SKM-1 treated with dmso at 0.1 percent for 144 hours (cell line): ENCODE results near the gene ANKRD7.
A peak's percentile ranks its signal among the peaks of the same experiment; 100 is the strongest.

Source experiments
- DNase-seq: peaks from one replicate; lab custom pipeline; 2025; ENCODE audit not compliant: unreplicated experiment; lab: John Stamatoyannopoulos, UW

The ANKRD7 gene

GRCh38 chr7:118224521-118224920, at the start of gene ANKRD7:
Gene ANKRD7, plus strand, starts transcription at chr7:118224704. Its CDS starts 127 bp downstream, at chr7:118224831.
- DNase-seq = no peak

GRCh38 chr7:118175740-118176139, 48.8 kb upstream of the ANKRD7 start:
- no peak for DNase-seq

GRCh38 chr7:118179191-118179590, 45.3 kb upstream of the ANKRD7 start:
- DNase-seq = no peak

- no peak for DNase-seq
Measured at GRCh38 chr7:118182593-118183427, 41.7 kb upstream of the ANKRD7 start.

- peak; percentile 19 for DNase-seq
Measured at GRCh38 chr7:118183428-118183785, 41.1 kb upstream of the ANKRD7 start.

GRCh38 chr7:118183786-118184564, 40.5 kb upstream of the ANKRD7 start, which contains the start of gene LSM8:
Gene LSM8, plus strand, starts transcription at chr7:118184164. Its CDS starts 60 bp downstream, at chr7:118184224.
- peak; percentile 91 for DNase-seq

GRCh38 chr7:118184565-118184940, 40.0 kb upstream of the ANKRD7 start:
- DNase-seq = peak; percentile 19

GRCh38 chr7:118185163-118185860, 39.2 kb upstream of the ANKRD7 start:
- no peak for DNase-seq

- no peak for DNase-seq
Measured at GRCh38 chr7:118186501-118186900, 38.0 kb upstream of the ANKRD7 start.

- no peak for DNase-seq
Measured at GRCh38 chr7:118194571-118194970, 29.9 kb upstream of the ANKRD7 start.

- DNase-seq = peak; percentile 57
Measured at GRCh38 chr7:118195837-118196474, 28.5 kb upstream of the ANKRD7 start.

- DNase-seq = no peak
Measured at GRCh38 chr7:118202061-118202460, 22.4 kb upstream of the ANKRD7 start.

GRCh38 chr7:118214051-118214832, 10.3 kb upstream of the ANKRD7 start:
- DNase-seq = no peak

GRCh38 chr7:118214833-118215182, 9.7 kb upstream of the ANKRD7 start:
- DNase-seq = no peak

GRCh38 chr7:118217210-118217619, 7.3 kb upstream of the ANKRD7 start:
- no peak for DNase-seq

- no peak for DNase-seq
Measured at GRCh38 chr7:118218413-118219156, 5.9 kb upstream of the ANKRD7 start.

- DNase-seq = no peak
Measured at GRCh38 chr7:118219157-118219512, 5.4 kb upstream of the ANKRD7 start.

GRCh38 chr7:118220583-118220982, 3.9 kb upstream of the ANKRD7 start:
- DNase-seq = no peak

- no peak for DNase-seq
Measured at GRCh38 chr7:118222591-118222990, 1.9 kb upstream of the ANKRD7 start.

GRCh38 chr7:118232837-118233236, 8.3 kb downstream of the ANKRD7 start:
- no peak for DNase-seq
